Measurements from ENCODE around the gene NUMB. TPM values are rescaled to one million over a fixed set of nuclear protein-coding genes. Genes with fewer than 3 reads are reported as not detected.
A peak's percentile ranks its signal among the peaks of the same experiment; 100 is the strongest.

NUMB gene
- total RNA-seq, 1 experiment from 2014 or later = 46.5 TPM

- no CpG with 5 or more reads among the region's 5 CpGs for WGBS (ENCODE audit: extremely low coverage, insufficient read length, low lambda C conversion rate)
- peak overlapping the region in 2 of 3 experiments; percentile 24 to 80; a peak in 4 of 7 replicates for H3K27ac Mint-ChIP-seq
Measured at GRCh38 chr14:73287071-73287470, 171.3 kb downstream of the NUMB start.

More at GRCh38 chr14:73287071-73287470, 171.3 kb downstream of the NUMB start:
- H3K36me3 Mint-ChIP-seq (ENCODE audit: insufficient read depth in 1 of 3, low read depth in 3 of 3) = peaks cover 3 to 26% (median 23%) of the 10 kb centered on the region in 3 experiments; a peak in 6 of 7 replicates
- Histone ChIP-seq H4K20me1 (ENCODE audit: control insufficient read depth, insufficient read depth, insufficient read length) (no peaks in the 10 kb centered on the region), H3K23me2 (ENCODE audit: insufficient read length, low read depth, low read length, poor library complexity, severe bottlenecking) (no peaks in the 10 kb centered on the region), H2BK5ac (ENCODE audit: insufficient read length, low read length) (no peak overlapping the region), H2BK15ac (ENCODE audit: low read depth, low read length) (no peak overlapping the region), H3K18ac (ENCODE audit: insufficient read length, low read depth, low read length) (no peak overlapping the region), H4K8ac (replicated peaks; ENCODE audit: insufficient read length, low read depth, low read length) (no peak overlapping the region), H2BK20ac (ENCODE audit: low read depth, low read length, poor library complexity, severe bottlenecking) (no peak overlapping the region), H3K56ac (ENCODE audit: insufficient read length, low read depth, low read length) (no peak overlapping the region), H3K4ac (ENCODE audit: low read depth, low read length) (no peak overlapping the region), H3K14ac (ENCODE audit: insufficient read depth, low read length) (no peak overlapping the region), H3K79me1 (ENCODE audit: insufficient read depth, low read depth, low read length, poor library complexity, severe bottlenecking) (no peaks in the 10 kb centered on the region), H3K27ac (ENCODE audit: insufficient read length, low read depth, low read length) (no peak overlapping the region), H2BK12ac (ENCODE audit: insufficient read length, low read depth, low read length) (no peak overlapping the region), H3K23ac (ENCODE audit: insufficient read length, low read depth, low read length) (no peak overlapping the region), H2BK120ac (ENCODE audit: low read depth, low read length, poor library complexity, severe bottlenecking) (no peak overlapping the region), H2AFZ (ENCODE audit: low read length) (no peak overlapping the region), H3K4me2 (ENCODE audit: insufficient read depth, insufficient read length, low read length) (peak overlapping the region; percentile 26), H3K79me2 (ENCODE audit: insufficient read depth, low read length) (no peaks in the 10 kb centered on the region), H3K9me3 (ENCODE audit: control insufficient read depth, low read depth, low read length) (no peaks in the 10 kb centered on the region), H4K91ac (ENCODE audit: insufficient read length, low read depth, low read length) (no peak overlapping the region), H3T11ph (ENCODE audit: low read length) (no peak overlapping the region), H3K4me1 (ENCODE audit: insufficient read depth, low read length) (peaks cover 14% of the 10 kb centered on the region; the same call in 1 of the 2 replicates), H3K27me3 (ENCODE audit: insufficient read depth, low read length) (no peaks in the 10 kb centered on the region), H3K9ac (ENCODE audit: extremely low read depth, insufficient read length, low read length) (no peak overlapping the region), H4K5ac (ENCODE audit: insufficient read length, low read depth, low read length) (no peak overlapping the region), H2AK5ac (ENCODE audit: insufficient read length, low read length) (no peak overlapping the region)
- H3K4me1 Mint-ChIP-seq = peaks cover 55 to 66% of the 10 kb centered on the region in 2 experiments
- no peak for DNase-seq
- peak overlapping the region in 1 of 2 experiments; percentile 38; a peak in 3 of 5 replicates for H3K4me3 Mint-ChIP-seq
- no peaks in the 10 kb centered on the region for H3K9me3 Mint-ChIP-seq
- no peak for TF ChIP-seq CTCF (conservative IDR thresholded peaks at IDR 0.05)
- H3K27me3 Mint-ChIP-seq (ENCODE audit: low read depth) = no peaks in the 10 kb centered on the region
